Lung (tissue), 12 donors: ENCODE measurements around the gene GRID1. TPM values are rescaled to one million over a fixed set of nuclear protein-coding genes. Genes with fewer than 3 reads are reported as not detected.
"Not testable (repeated sequence)": the region's sequence is repeated elsewhere in the genome, so short reads cannot be mapped to it uniquely, and the experiment has no call there.

Source experiments
- ATAC-seq: fragments of 200-7000 bp; cut with Tn5 transposase; one replicate; pipeline ENCODE4 v1.9.1; 2020; ENCODE audit warnings: moderate number of reproducible peaks; ENCODE audit not compliant: insufficient read depth, low FRiP score
- DNase-seq, 3 donors: peaks; one replicate each; pipeline ENCODE4 v3.0.0-alpha.2; 2013 to 2017
- H3K27ac ChIP-seq, 2 donors: one replicate each; pipeline ENCODE4 v1.5.1; 2013; ENCODE audit warnings: mild to moderate bottlenecking in 2 of 2, moderate library complexity in 2 of 2, control low read depth in 1 of 2, inconsistent platforms in 1 of 2, low read depth in 1 of 2, low read length in 1 of 2
- H3K27me3 ChIP-seq, 3 donors: one replicate each; pipeline ENCODE4 v1.5.1; 2013; ENCODE audit warnings: low read length in 2 of 3; ENCODE audit not compliant: control insufficient read depth in 3 of 3, insufficient read depth in 3 of 3
- H3K36me3 ChIP-seq, 4 donors: one replicate each; pipeline ENCODE4 v1.5.1; 2013; ENCODE audit warnings: low read length in 4 of 4, mild to moderate bottlenecking in 1 of 4, moderate library complexity in 1 of 4; ENCODE audit not compliant: control insufficient read depth in 4 of 4, insufficient read depth in 4 of 4
- H3K4me1 ChIP-seq, 5 donors: one replicate each; pipeline ENCODE4 v1.5.1; 2013; ENCODE audit warnings: low read length in 5 of 5, mild to moderate bottlenecking in 2 of 5, moderate library complexity in 1 of 5; ENCODE audit not compliant: control insufficient read depth in 5 of 5, insufficient read depth in 5 of 5
- H3K4me3 ChIP-seq: one replicate; pipeline ENCODE4 v1.5.1; 2013; ENCODE audit warnings: mild to moderate bottlenecking, control low read depth, moderate library complexity
- H3K9ac ChIP-seq, 2 donors: one replicate each; pipeline ENCODE4 v1.5.1; 2013; ENCODE audit warnings: low read length in 2 of 2, control low read depth in 1 of 2; ENCODE audit not compliant: insufficient read depth in 1 of 2
- H3K9me3 ChIP-seq, 4 donors: one replicate each; pipeline ENCODE4 v1.5.1; 2013; ENCODE audit warnings: low read length in 3 of 4, mild to moderate bottlenecking in 1 of 4, moderate library complexity in 1 of 4; ENCODE audit not compliant: control insufficient read depth in 4 of 4, insufficient read depth in 3 of 4
- WGBS, 2 donors: extraction: QIAGEN DNeasy Blood & Tissue Kit; methylation state at CpG; one replicate each; pipeline ENCODE4 v1.1.7; 2013; 5-methylcytosine and 5-hydroxymethylcytosine counted together
- polyA plus RNA-seq, 2 donors: library from polyadenylated mRNA; stranded (reverse); fragments of 200-250 nt; gene quantifications; one replicate each; pipeline ENCODE4 v1.2.1, GENCODE V29; 2013
- total RNA-seq, 2 donors: library from RNA; depleted of rRNA in 1 of 2; stranded (reverse); fragments of >200 nt in 1 of 2; gene quantifications; one replicate each; pipeline ENCODE4 v1.2.1, GENCODE V29; 2014 to 2021
- TF ChIP-seq, protein P1 (sequence below): IDR thresholded peaks from 2 replicates; pipeline ENCODE4 v1.5.1; 2012; ENCODE audit warnings: mild to moderate bottlenecking; ENCODE audit errors: control extremely low read depth, extremely low read depth
- donor health status: control.
- donor health status: control.
- donor health status: Bipolar disorder and iron deficiency.
- donor health status: healthy.
- donor health status: DM: yes; HTN: yes; CAD: no.

GRID1 gene
- total and polyA plus RNA-seq, 4 donors = 1.1 to 3.6 (median 2.2) TPM

- TF ChIP-seq, protein P1, sequence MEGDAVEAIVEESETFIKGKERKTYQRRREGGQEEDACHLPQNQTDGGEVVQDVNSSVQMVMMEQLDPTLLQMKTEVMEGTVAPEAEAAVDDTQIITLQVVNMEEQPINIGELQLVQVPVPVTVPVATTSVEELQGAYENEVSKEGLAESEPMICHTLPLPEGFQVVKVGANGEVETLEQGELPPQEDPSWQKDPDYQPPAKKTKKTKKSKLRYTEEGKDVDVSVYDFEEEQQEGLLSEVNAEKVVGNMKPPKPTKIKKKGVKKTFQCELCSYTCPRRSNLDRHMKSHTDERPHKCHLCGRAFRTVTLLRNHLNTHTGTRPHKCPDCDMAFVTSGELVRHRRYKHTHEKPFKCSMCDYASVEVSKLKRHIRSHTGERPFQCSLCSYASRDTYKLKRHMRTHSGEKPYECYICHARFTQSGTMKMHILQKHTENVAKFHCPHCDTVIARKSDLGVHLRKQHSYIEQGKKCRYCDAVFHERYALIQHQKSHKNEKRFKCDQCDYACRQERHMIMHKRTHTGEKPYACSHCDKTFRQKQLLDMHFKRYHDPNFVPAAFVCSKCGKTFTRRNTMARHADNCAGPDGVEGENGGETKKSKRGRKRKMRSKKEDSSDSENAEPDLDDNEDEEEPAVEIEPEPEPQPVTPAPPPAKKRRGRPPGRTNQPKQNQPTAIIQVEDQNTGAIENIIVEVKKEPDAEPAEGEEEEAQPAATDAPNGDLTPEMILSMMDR = peak; percentile 14
- Histone ChIP-seq H3K9ac (no peak overlapping the region), H3K27me3 (no peaks in the 10 kb centered on the region), H3K27ac (no peak overlapping the region), H3K36me3 (no peaks in the 10 kb centered on the region), H3K4me3 (no peak overlapping the region), H3K4me1 (no peaks in the 10 kb centered on the region), H3K9me3 (no peaks in the 10 kb centered on the region)
- DNase-seq = peak in 1 of 3 donors; percentile 6
- ATAC-seq = no peak
- WGBS, 2 donors = 54 to 60% methylated on average over 5 of the region's 5 CpGs
Observed at GRCh38 chr10:86100581-86101061, 266.0 kb downstream of the GRID1 start.

DNA sequence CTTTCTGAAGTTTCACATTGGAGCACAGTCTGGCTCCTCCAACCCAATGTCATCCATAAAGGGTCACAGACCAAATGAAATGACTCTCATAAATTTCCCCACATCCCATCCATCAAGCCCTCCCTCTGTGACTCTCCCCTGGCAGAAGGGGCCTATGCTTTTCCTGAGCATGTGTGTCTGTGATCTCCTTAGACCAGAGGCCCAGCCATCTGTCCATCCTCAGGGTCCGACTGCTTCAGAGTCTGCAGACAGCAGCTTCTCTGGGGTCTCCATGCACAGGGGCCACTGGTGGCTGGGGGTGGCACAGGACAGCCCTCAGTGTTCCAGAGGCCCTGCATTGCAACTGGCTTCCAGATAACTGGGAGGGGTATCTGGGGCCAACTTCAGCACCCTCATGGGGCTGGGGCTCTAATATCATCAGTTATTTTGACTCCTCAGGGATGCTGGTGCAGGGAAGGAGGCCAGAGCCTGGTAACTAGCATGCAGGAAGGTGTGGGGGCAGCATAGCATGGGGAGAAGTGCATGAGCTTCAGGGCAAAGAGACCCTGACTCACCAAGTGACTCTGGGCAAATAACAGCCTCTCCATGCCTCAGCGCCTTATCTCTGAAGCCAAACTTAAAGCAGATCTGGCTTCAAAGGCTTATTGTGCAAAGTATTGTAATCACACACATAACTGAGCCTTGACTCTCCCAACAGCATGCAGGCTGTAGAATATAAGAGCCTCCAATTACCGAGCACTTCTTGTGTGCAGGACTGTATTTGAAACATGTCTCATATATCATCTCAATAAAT, 266.9 kb downstream of the GRID1 start:
- no peak overlapping the region for H3K4me3 ChIP-seq
- H3K9me3 ChIP-seq = no peaks in the 10 kb centered on the region
- H3K36me3 ChIP-seq = no peaks in the 10 kb centered on the region
- WGBS, 2 donors = 79 to 84% methylated on average over 3 of the region's 3 CpGs
- H3K9ac ChIP-seq = no peak overlapping the region
- no peaks in the 10 kb centered on the region for H3K27me3 ChIP-seq
- DNase-seq (no peak), ATAC-seq (no peak)
- H3K27ac ChIP-seq = no peak overlapping the region
- TF ChIP-seq, protein P1 = no peak
- no peaks in the 10 kb centered on the region for H3K4me1 ChIP-seq

DNA sequence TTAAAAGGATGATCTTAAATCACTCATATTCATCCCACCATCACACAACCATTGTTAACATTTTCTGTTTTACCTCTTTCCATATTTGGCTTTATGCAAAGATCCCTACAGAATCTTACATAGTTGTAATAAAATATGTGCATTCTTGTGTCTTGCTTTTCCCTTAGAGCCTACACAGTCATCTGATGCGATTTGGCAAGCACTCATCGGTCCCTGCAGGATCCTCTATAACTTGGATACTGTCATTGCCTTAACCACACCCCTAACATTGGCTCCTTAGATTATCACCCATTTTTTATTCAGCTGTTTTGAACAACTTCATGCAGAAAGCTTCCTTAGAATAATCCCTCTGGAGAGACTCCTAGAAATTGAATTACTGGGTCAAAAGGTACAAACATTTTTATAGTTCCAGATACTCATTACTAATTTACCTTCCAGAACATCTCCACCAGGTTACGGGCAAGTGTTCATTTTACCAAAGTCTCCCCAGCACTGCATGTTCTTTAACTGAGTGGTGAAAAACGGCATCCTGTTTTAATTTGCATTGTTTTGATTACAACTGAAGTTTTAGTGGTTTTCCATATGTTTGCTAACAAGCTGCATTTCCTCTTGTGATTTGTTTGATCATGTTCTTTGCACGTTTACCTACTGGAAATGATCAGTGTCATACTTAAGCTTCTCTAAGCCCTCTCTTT, 268.3 kb downstream of the GRID1 start:
- Histone ChIP-seq H3K36me3 (no peaks in the 10 kb centered on the region), H3K4me1 (no peaks in the 10 kb centered on the region), H3K9ac (no peak overlapping the region), H3K27me3 (no peaks in the 10 kb centered on the region), H3K4me3 (no peak overlapping the region), H3K9me3 (no peaks in the 10 kb centered on the region), H3K27ac (no peak overlapping the region)
- ATAC-seq = no peak
- no peak for DNase-seq
- WGBS, 2 donors = 57 to 71% methylated on average over 5 of the region's 5 CpGs
- TF ChIP-seq, protein P1 = no peak

- H3K9ac ChIP-seq, H3K27ac ChIP-seq, H3K27me3 ChIP-seq, H3K9me3 ChIP-seq, ATAC-seq, H3K4me3 ChIP-seq, H3K4me1 ChIP-seq, H3K36me3 ChIP-seq, DNase-seq: not testable (repeated sequence)
- WGBS, 2 donors = 67 to 84% methylated on average over 1 of the region's 1 CpG
Observed at GRCh38 chr10:86095061-86095460, 271.5 kb downstream of the GRID1 start.

- 87 to 91% methylated on average over 1 of the region's 1 CpG for WGBS, 2 donors
- not testable (repeated sequence) for H3K9ac ChIP-seq, DNase-seq, ATAC-seq, H3K27ac ChIP-seq, H3K4me1 ChIP-seq, H3K27me3 ChIP-seq, H3K9me3 ChIP-seq, H3K36me3 ChIP-seq, H3K4me3 ChIP-seq
Observed at GRCh38 chr10:86092311-86092710, 274.3 kb downstream of the GRID1 start.
